ENCODE data around the gene STPG4. TPM values are rescaled to one million over a fixed set of nuclear protein-coding genes. Genes with fewer than 3 reads are reported as not detected.

Gene STPG4
- total RNA-seq, 1 donor from 2014 or later = not detected

- Histone ChIP-seq H3K36me3 (no peaks in the 10 kb centered on the region), H3K9me3 (replicated peaks) (no peaks in the 10 kb centered on the region), H3K4me1 (peaks cover 87% of the 10 kb centered on the region), H3K27ac (replicated peaks) (peak overlapping the region; percentile 45), H3K4me3 (no peak overlapping the region), H3K27me3 (ENCODE audit: low read depth) (no peaks in the 10 kb centered on the region)
- DNase-seq = no peak
- no peak for TF ChIP-seq CTCF (IDR thresholded peaks at IDR 0.05; ENCODE audit: borderline replicate concordance)
- intact Hi-C loops (cut with micrococcal nuclease) = no loop called here
Observed at GRCh38 chr2:47087051-47087450, 68.1 kb downstream of the STPG4 start.

- Histone ChIP-seq H3K27ac (replicated peaks) (peak overlapping the region; percentile 45), H3K27me3 (ENCODE audit: low read depth) (no peaks in the 10 kb centered on the region), H3K4me1 (peaks cover 87% of the 10 kb centered on the region), H3K4me3 (no peak overlapping the region), H3K36me3 (no peaks in the 10 kb centered on the region), H3K9me3 (replicated peaks) (no peaks in the 10 kb centered on the region)
- no peak for DNase-seq
- intact Hi-C loops (cut with micrococcal nuclease) = no loop called here
- TF ChIP-seq CTCF (IDR thresholded peaks at IDR 0.05; ENCODE audit: borderline replicate concordance) = no peak
Observed at GRCh38 chr2:47086571-47086970, 68.5 kb downstream of the STPG4 start.

GRCh38 chr2:47086054-47086471 lies 69.0 kb downstream of the STPG4 start:
- Histone ChIP-seq H3K36me3 (no peaks in the 10 kb centered on the region), H3K4me1 (peaks cover 82% of the 10 kb centered on the region), H3K27me3 (ENCODE audit: low read depth) (no peaks in the 10 kb centered on the region), H3K4me3 (no peak overlapping the region), H3K9me3 (replicated peaks) (no peaks in the 10 kb centered on the region), H3K27ac (replicated peaks) (peak overlapping the region; percentile 45)
- intact Hi-C loops (cut with micrococcal nuclease) = no loop called here
- no peak for DNase-seq
- TF ChIP-seq CTCF (IDR thresholded peaks at IDR 0.05; ENCODE audit: borderline replicate concordance) = no peak

- peak; percentile 55 for DNase-seq
- Histone ChIP-seq H3K36me3 (no peaks in the 10 kb centered on the region), H3K4me1 (peaks cover 80% of the 10 kb centered on the region), H3K9me3 (replicated peaks) (no peaks in the 10 kb centered on the region), H3K4me3 (no peak overlapping the region), H3K27ac (replicated peaks) (peak overlapping the region; percentile 73), H3K27me3 (ENCODE audit: low read depth) (no peaks in the 10 kb centered on the region)
- no peak for TF ChIP-seq CTCF (IDR thresholded peaks at IDR 0.05; ENCODE audit: borderline replicate concordance)
- intact Hi-C loops (cut with micrococcal nuclease) = no loop called here
Observed at GRCh38 chr2:47083886-47084687, 71.0 kb downstream of the STPG4 start.

- Histone ChIP-seq H3K36me3 (no peaks in the 10 kb centered on the region), H3K9me3 (replicated peaks) (no peaks in the 10 kb centered on the region), H3K27me3 (ENCODE audit: low read depth) (no peaks in the 10 kb centered on the region), H3K4me3 (no peak overlapping the region), H3K4me1 (peaks cover 80% of the 10 kb centered on the region), H3K27ac (replicated peaks) (peak overlapping the region; percentile 73)
- no peak for TF ChIP-seq CTCF (IDR thresholded peaks at IDR 0.05; ENCODE audit: borderline replicate concordance)
- DNase-seq = no peak
- intact Hi-C loops (cut with micrococcal nuclease) = no loop called here
Observed at GRCh38 chr2:47083485-47083884, 71.6 kb downstream of the STPG4 start.

Data from left ventricle myocardium inferior (tissue), 1 donor.